GM19438 (cell line): Measurements from ENCODE around the gene ADAM8.
"Not testable (repeated sequence)": the region's sequence is repeated elsewhere in the genome, so short reads cannot be mapped to it uniquely, and the experiment has no call there.

Source experiments
- ATAC-seq: cut with Tn5 transposase; IDR thresholded peaks from one replicate; pipeline ENCODE4 v1.9.1; 2021; ENCODE audit warnings: low read depth; ENCODE audit not compliant: unreplicated experiment

The ADAM8 gene

DNA sequence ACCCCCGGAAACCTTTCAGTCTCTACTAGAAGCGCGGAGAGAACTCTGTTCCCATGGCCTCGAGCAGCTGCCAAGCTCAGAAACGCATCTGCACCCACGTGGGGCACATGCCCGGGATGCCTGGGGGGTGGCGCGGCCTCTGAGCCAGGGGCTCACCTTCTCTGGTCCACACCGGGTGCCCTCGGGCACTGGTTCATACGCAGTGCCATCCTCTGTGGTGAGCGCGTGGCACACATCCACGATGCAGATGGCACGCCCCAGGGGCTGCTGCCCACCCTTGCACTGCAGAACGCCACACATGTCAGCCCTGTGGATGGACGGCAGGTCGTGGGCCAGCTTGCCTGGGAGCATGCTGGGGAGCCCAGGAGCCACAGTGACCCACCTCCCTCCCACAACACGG is 6.5 kb downstream of the ADAM8 start:
- ATAC-seq = no peak

GRCh38 chr10:133269367-133269766 is 7.3 kb downstream of the ADAM8 start:
- no peak for ATAC-seq

GRCh38 chr10:133268532-133268931 is 8.1 kb downstream of the ADAM8 start:
- no peak for ATAC-seq

- no peak for ATAC-seq
Measured at GRCh38 chr10:133267829-133268228, 8.8 kb downstream of the ADAM8 start.

DNA sequence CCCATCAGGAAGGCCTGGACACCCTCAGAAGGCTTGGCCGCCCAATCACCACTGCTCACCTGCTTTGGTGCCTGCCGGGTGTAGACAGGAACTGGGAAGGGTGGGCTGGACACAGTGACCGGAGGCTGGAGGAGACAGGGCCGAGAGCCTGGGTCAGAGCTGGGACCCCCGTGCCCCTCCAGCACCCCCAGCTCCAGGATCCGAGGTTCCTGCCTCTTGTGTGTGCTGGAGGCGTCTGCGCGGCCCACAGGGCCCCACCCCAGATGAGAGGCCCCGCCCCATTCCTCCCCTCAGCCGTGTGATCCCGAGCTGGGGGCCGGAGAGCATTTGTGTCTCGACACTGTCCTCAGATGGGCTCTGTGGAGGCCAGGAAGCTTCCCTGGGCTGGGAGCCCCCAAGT is 9.4 kb downstream of the ADAM8 start:
- no peak for ATAC-seq

DNA sequence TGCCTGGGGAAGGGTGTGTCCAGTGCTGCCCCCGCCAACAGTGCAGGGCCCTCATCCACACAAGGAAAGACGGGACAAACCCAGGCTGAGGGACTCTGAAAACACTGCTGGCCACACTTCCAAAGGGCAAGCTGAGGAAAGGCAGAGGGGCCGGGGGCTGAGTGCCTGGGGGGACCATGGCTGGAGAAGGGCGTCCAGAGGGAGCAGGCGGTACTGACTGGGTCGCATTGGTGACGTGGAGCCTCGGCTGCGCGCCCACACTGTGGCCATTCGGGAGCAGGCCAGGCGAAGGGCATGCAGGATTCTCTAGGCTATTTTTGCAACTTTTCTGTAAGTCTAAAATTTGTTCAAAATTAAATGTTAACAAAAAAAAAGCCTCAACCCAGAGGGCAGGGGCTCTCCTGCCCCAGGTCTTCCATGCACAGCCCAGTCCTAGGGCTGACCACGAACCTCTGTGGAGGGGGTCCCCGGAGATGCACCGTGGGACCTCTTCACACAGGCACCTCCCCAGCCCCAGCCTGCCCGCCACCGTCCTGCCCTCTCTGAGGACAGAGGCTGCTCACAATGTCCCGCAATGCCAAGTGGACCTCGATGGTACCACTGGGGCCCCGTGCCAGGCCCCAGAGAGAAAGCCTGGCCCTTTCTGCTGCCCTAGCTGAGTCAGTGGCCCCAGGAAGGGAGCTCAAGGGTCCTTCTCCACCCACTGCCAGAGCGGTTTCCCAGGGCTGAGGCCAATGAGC is 10.4 kb downstream of the ADAM8 start:
- ATAC-seq = no peak

- not testable (repeated sequence) for ATAC-seq
Measured at GRCh38 chr10:133265052-133265451, 11.6 kb downstream of the ADAM8 start.

- ATAC-seq = no peak
Measured at GRCh38 chr10:133264461-133264860, 12.2 kb downstream of the ADAM8 start.

DNA sequence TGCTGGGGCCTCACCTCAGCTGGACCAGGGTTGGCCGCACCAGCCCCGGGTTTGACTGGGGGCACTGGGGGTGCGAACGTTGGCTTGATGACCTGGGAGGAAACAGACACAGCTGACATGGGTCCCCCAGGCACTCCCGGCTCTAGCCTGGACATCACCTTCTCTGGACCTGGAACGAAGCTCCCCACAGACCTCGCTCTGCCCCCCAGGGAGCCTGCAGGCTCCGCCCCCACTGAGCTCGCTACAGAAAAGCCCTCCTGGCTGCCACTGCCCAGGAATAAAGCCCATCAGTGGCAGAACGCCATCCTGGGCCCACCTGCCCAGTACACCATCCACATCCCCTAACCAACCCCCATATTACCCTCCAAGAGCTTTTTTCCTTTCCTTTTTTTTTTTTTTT is 13.0 kb downstream of the ADAM8 start:
- ATAC-seq = no peak

DNA sequence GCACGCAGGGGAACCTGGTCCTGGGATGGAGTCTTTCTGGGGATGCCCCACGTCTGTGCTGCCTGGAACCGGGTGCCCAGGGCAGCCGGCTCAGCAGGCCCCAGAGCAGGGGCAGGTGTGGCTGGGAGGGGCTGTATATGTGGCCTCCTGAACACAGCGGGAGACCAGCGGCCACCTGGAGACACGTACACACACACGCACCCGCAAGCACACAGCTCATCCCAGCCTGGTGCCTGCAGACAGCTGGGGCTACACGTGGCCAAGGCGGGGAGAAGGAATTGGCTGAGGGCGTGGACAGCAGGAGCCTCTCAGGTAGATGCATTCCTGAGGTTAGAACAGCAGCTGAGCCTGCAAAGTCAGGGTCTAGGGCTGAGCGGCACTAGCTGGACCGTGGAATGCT is 14.0 kb downstream of the ADAM8 start:
- ATAC-seq = no peak

DNA sequence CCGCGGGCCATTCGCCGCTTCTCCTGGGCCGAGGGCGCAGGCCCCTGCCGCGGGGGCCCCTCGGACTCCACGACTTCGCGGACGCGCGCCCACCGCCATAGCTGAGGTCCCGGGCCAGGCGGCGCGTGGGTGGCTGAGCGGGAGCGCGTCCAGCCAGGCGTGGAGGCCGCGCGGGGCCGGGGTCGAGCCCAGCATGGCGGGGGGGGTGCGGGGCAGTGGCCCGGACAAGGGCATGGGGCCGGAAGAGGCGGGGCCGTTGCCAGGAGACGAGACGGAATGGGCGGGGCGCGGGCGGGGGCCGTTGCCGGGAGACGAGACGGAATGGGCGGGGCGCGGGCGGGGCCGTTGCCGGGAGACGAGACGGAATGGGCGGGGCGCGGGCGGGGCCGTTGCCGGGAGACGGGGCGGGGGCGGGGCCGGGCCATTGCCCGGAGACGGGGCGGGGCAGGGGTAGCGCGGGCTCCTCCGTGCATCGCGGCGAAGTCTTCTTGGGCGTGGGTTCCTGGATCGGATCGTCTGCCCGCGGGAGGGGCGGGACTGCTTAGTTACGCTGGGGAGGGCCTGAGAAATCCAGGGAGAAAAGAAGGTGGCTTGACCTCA is 14.8 kb downstream of the ADAM8 start:
- peak; percentile 46 for ATAC-seq

GRCh38 chr10:133260895-133261725 is 15.6 kb downstream of the ADAM8 start:
- peak; percentile 41 for ATAC-seq

GRCh38 chr10:133259602-133259989 is 17.1 kb downstream of the ADAM8 start:
- no peak for ATAC-seq

DNA sequence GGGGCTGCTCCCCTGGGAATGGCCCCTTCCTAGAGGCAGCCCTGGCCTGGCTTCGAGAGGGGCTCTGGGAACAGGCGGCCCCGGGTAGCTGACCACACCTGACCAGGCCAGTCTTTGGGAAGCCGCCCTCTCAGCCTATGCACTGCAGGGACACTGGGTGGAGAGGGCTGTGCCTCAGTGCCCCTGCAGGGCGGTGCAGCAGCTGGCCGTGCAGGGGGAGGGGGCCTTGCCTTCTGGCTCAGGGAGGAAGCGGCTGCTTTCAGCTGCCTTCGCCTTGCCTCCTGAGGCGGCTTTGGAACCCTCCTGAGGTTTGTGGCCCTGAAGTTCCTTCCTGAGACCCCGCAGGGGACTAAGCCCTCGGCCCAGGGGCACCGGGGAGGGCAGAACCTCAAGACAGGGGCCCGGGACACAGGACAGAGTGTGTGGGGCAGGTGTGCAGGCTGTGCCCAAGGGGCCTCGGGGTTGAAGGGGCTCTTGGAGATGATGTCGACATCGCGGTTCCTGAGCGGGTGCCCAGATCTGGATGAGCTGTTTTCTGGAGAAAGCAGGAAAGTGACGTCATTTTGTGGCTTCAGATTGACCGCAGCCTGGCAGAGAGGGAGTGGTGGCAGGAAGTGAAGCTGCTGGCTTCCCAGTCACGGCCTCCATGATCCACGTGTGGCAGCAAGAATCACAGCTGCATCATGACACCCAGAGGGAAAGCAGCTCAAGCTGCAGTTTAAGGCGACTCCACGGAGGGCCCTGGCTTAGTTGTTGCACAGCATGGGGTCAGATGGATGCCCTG is 17.7 kb downstream of the ADAM8 start:
- no peak for ATAC-seq

- ATAC-seq = peak; percentile 24
Measured at GRCh38 chr10:133258066-133258817, 18.4 kb downstream of the ADAM8 start.

- ATAC-seq = peak; percentile 9
Measured at GRCh38 chr10:133257489-133258065, 19.1 kb downstream of the ADAM8 start.

DNA sequence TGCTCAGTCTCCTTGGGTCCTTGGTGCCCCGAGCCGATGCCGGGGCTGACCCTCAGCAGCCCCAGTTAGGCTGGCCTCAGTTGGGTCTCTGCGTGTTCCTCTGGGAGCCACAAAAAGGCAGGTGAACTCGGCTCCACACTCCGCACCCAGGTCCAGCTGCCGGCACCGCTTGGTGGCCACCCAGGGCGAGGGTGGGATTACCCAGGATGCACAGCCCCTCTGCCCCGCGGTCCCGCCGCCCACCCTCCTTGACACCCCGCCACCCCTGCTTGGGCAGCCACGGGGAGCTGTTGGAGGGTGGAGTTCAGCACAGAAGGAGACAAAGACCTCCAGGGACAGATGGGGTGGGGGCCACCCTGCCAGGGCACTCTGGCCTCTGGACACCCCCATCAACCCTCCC is 21.3 kb downstream of the ADAM8 start:
- ATAC-seq = no peak

GRCh38 chr10:133254421-133255120 is 22.1 kb downstream of the ADAM8 start:
- no peak for ATAC-seq

DNA sequence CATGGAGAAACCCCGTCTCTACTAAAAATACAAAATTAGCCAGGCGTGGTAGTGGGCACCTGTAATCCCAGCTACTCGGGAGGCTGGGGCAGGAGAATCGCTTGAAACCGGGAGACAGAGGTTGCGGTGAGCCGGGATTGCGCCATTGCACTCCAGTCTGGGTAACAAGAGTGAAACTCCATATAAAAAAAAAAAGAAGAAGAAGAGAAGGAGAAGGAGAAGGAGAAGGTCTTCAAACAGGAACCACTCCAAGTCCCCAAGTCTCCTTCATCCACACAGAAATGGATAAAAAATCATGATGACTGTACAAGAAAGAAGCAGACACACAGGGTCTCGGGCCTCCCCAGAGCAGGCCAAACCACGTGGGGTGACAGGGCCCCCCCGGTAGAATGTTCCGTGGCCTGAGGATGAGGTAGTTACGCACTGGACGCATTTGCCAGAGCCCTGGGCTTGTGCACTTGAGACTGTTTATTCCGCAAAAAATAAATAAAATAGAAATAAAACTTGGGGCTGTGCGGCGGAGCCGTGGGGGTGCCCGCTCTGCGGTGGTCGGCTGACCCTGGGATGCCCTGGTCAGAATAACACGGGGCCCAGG is 23.2 kb downstream of the ADAM8 start:
- ATAC-seq = no peak
